ENCODE results near the gene ZC3H15. TPM values are rescaled to one million over a fixed set of nuclear protein-coding genes. Genes with fewer than 3 reads are reported as not detected.
"Not testable (repeated sequence)": the region's sequence is repeated elsewhere in the genome, so short reads cannot be mapped to it uniquely, and the experiment has no call there.

Gene ZC3H15
- total RNA-seq, 1 experiment from 2014 or later: 64.6 TPM

DNA sequence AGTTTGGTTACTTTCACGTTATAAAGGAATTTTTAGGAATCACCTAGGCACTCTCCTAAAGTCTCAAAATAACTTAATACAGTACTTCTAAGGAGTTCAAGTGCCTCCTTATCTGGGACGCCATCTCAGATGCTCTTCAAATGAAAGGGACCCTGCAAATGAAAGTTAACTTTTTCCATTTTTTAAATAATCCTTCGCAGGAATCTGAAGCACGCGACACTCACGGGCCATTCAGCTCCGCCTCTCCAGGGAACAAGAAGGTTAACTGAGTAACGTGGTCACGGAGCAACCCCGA is 537 bp upstream of the ZC3H15 start:
- DNase-seq (ENCODE audit: low read depth): no peak
- in situ Hi-C loops (cut with HindIII; ENCODE audit: low pct_unique_long_range_greater_than_20kb, low sequenced_read_pairs): no loop called here

DNA sequence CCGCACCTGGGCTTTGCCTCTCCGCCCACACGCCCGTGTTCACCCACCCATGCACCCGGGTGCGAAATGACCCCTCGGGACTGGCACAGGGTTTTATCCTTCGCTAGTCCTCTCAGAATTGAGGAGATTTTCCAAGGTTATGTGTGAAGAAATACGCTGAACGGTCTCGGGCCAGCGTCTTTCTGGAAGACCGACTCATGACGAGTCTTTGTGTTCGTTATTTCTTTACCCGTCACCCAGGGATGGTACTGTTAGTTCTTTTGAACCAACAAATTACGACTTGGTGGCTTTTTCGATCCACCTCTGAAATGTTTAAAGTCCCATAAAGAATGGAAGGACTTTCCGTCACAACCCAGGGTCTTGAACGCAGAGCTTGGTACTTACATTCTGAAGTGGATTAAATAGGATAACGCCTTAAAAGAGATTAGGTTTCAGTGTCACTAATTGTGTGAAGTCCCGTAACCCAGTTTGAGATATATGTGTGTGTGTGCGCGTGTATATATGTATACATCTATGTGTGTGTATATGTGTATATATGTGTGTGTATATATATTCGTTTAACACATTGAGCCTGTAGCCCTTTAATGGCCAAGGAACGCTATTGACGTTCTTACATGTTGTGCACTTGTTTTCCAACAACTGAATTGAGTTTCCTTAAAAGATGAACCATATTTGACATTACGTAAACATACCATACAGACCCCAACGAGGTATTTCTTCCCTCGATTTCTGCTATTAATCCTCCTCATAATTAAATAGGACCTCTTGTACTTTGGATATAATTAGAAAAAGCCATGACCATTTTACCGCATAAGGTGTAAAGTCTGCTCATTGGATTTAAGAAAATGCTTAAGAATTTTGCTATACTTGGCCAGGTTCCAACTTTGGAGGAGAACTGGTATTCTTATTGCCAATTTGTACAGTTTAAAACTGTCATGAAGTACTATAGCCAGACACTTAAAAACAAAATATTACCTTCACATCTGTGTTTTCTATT is 889 bp downstream of the ZC3H15 start:
- in situ Hi-C loops (cut with HindIII; ENCODE audit: low pct_unique_long_range_greater_than_20kb, low sequenced_read_pairs): no loop called here
- peak; percentile 15 for DNase-seq (ENCODE audit: low read depth)

DNA sequence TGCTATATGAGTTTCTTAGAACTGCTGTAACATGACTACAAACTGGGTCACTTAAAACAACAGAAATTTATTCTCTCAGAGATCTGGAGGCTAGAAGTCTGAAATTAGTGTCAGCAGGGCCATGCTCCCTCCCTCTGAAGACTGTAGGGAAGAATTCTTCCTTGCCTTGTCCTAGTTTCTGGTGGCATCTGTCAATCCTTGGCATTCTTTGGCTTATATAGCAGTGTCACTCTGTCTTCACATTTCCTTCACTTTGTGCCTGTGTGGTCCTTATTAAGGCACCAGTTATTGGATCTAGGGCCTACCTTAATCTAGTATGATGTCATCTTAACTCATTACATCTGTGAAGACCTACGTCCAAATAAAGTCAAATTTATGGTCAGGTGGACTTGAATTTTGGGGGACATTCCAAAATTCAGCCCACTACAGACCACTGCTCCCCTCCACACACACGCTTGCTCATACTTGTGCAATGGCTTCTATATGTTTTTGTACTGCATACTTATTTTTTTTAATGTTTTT is 7.6 kb downstream of the ZC3H15 start:
- DNase-seq (ENCODE audit: low read depth): no peak
- in situ Hi-C loops (cut with HindIII; ENCODE audit: low pct_unique_long_range_greater_than_20kb, low sequenced_read_pairs): no loop called here

DNA sequence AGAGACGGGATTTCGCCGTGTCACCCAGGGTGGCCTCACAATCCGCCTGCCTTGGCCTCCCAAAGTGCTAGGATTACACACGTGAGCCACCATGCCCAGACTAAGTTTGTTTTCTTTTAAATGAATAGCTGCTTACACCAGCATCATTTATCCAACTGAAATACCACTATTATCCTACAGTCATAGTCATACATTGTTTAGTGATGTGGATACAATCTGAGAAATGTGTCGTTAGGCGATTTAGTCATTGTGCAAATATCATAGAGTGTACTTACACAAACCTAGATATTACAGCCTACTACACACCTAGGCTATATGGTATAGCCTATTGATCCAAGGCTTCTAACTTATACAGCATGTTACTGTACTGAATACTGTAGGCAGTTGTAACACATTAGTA is 10.3 kb downstream of the ZC3H15 start:
- in situ Hi-C loops (cut with HindIII; ENCODE audit: low pct_unique_long_range_greater_than_20kb, low sequenced_read_pairs): no loop called here
- no peak for DNase-seq (ENCODE audit: low read depth)

DNA sequence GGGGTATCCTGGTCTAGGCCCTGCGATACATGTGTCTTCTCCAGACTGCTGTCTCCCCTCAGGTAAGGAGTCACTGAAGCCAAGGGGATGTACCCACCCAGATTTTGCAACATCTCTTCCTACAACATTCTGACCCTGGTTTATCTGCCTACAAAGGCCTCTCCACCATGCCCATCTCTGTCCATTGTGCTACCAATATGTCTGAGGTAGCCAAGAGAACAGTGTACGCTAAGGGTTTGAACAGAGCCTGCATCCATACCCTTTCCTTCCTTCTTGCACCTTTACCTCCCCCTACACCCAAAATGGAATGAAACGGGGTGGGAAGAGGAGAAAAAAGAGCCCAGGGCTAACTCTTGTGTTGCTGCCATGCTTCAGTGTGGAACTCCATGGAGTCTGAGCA is 11.9 kb downstream of the ZC3H15 start:
- in situ Hi-C loops (cut with HindIII; ENCODE audit: low pct_unique_long_range_greater_than_20kb, low sequenced_read_pairs): no loop called here
- no peak for DNase-seq (ENCODE audit: low read depth)

DNA sequence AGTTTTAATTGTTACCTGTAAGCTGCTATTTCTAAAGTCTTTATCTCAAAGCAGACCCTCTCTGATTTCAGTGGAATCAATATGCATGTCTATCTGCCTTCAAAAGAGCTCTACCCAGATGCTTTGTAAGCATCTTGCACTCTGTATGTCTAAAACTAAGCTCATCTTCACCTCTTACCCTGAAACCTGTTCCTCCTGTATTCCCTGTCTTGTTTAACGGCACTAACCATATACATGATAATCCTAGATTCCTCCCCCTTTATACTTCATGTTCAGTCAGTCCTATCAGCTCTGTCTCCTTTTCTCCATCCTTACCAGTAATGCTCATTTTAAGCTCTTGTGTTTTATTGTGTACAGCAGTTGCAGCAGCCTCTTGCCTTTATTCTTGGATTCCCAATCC is 12.8 kb downstream of the ZC3H15 start:
- in situ Hi-C loops (cut with HindIII; ENCODE audit: low pct_unique_long_range_greater_than_20kb, low sequenced_read_pairs): no loop called here
- DNase-seq (ENCODE audit: low read depth): no peak

DNA sequence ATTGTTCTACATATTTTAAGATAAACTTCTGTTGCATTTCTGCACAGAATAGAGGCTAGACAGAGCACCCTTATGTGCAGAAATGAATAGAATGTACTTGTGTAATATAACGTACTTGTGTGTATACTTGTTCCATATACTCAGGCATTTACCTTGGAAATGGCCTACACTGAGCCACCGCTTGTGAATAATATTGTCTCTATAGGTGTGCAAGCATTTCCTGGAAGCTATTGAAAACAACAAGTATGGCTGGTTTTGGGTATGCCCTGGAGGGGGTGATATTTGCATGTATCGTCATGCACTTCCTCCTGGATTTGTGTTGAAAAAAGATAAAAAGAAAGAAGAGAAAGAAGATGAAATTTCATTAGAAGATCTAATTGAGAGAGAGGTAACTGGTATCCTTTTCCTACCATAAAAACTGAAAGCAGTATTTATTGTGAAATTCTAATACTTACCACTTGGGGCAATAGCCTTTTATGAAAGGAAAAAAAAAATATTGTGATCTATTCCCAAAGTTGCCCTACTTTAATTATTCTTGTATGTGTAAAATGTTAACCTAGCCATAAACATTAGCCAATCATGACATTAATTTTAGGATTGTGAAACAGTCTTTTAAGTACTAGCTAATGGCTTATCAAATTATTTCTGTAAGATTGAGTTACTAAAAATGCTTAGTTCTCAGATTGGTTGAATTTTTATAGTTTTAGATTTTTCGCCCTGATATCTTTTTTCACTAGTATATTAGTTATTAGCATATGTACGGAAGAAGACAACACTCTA is 18.0 kb downstream of the ZC3H15 start:
- peak; percentile 63 for DNase-seq (ENCODE audit: low read depth)

DNA sequence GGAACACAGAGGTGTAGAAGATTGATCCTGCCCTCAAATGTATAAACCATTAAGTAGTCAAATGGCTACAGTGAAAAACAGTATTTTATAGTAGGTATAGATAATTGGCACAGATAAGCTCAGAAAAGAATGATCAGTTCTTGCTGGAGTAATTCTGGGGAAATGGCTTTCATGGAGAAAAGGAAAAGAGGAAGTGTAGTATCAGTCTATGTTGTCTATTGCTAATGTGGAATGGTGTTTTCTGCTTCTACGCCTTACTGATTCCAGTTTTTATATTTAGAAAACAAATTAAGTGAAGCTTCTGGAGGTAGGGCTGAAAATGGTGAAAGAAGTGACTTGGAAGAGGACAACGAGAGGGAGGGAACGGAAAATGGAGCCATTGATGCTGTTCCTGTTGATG is 22.2 kb downstream of the ZC3H15 start:
- in situ Hi-C loops (cut with HindIII; ENCODE audit: low pct_unique_long_range_greater_than_20kb, low sequenced_read_pairs): no loop called here
- DNase-seq (ENCODE audit: low read depth): no peak

More for the DNA sequence above, 18.0 kb downstream of the ZC3H15 start:
- in situ Hi-C loops (cut with HindIII; ENCODE audit: low pct_unique_long_range_greater_than_20kb, low sequenced_read_pairs): no loop called here

DNA sequence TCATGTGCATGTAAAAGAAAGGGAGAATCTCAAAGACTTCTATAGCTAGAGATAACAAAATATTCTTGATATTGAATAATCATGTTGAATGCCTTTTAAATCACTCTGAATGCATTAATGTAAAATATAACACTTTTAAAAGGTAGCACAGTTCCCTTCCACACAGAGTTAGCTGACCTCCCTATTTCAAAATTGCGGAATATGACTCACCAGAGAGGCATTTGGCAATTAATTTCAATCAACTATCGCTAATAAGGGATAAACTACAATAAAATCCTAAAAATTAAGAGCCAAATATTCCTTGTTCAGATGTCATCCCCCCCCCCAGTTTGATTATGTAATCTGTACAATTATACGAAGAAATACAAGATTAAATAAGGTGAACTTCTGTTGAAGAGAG is 29.3 kb downstream of the ZC3H15 start:
- no peak for DNase-seq (ENCODE audit: low read depth)
- in situ Hi-C loops (cut with HindIII; ENCODE audit: low pct_unique_long_range_greater_than_20kb, low sequenced_read_pairs): no loop called here

DNA sequence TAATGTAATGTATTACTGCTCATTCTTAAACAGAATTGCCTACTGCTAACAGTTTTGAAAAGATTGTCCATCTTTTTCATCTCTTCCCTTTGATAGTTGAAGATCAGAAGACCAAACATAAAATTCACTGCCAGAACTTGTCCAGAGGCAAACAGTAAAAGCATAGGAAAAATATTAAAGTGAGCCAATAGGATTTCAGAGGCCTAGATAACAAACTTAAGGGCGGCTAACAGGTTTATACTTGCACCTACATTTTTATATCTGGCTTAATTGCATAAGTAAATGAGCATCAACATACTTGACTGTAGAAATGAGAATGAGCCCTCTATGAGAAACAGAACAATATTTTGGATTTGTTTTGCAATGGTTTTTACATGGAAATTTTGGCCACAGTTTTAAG is 30.3 kb downstream of the ZC3H15 start:
- in situ Hi-C loops (cut with HindIII; ENCODE audit: low pct_unique_long_range_greater_than_20kb, low sequenced_read_pairs): no loop called here

DNA sequence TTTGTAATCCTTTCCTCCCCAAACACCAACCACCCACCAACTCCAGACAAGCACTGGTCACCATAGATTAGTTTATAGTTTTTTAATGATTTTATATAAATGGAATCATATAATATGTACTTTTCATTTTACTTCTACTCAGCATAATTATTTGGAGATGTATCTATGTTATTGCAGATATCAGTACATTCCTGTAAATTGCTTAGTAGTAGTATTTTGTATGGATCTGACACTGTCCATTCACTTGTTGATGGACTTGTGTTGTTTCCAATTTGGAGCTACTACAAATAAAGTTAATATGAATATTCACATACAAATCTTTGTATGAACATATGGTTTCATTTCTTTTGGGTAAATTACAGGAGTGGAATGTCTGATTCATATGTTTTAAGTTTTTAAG is 31.0 kb downstream of the ZC3H15 start:
- no peak for DNase-seq (ENCODE audit: low read depth)
- in situ Hi-C loops (cut with HindIII; ENCODE audit: low pct_unique_long_range_greater_than_20kb, low sequenced_read_pairs): no loop called here

More for the DNA sequence above, 30.3 kb downstream of the ZC3H15 start:
- DNase-seq (ENCODE audit: low read depth): no peak

DNA sequence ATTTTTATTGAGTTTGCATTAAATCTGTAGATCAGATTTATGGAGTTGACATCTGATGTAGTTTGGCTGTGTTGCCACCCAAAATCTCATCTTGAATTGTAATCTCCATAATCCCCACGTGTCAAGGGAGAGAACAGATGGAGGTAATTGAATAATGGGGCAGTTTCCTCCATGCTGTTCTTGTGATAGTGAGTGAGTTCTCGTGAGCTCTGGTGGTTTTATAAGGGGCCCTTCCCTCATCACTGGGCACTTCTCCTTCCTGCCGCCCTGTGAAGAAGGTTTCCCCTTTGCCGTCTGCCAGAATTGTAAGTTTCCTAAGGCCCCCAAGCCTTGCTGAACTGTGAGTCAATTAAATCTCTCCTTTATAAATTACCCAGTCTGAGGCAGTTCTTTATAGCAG is 32.2 kb downstream of the ZC3H15 start:
- in situ Hi-C loops (cut with HindIII; ENCODE audit: low pct_unique_long_range_greater_than_20kb, low sequenced_read_pairs): no loop called here
- DNase-seq (ENCODE audit: low read depth): no peak

DNA sequence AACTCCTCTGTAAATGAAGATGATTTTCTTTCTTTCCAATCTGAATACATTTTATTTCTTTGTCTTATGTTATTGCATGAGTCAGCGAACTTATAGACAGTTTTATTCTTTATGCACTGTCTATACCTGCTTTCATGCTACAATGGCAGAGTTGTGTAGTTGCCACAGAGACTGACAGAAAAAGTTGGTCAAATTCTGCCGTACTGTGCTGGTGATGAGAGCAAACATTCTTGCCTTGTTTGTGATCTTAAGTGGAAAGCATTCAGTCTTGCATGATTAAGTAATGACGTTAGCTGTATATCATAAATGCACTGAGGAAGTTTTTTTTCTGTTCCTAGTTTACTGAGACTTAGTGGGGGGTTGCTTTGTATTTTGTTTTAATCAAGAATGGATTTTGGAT is 32.9 kb downstream of the ZC3H15 start:
- DNase-seq (ENCODE audit: low read depth): peak; percentile 74
- in situ Hi-C loops (cut with HindIII; ENCODE audit: low pct_unique_long_range_greater_than_20kb, low sequenced_read_pairs): no loop called here

DNA sequence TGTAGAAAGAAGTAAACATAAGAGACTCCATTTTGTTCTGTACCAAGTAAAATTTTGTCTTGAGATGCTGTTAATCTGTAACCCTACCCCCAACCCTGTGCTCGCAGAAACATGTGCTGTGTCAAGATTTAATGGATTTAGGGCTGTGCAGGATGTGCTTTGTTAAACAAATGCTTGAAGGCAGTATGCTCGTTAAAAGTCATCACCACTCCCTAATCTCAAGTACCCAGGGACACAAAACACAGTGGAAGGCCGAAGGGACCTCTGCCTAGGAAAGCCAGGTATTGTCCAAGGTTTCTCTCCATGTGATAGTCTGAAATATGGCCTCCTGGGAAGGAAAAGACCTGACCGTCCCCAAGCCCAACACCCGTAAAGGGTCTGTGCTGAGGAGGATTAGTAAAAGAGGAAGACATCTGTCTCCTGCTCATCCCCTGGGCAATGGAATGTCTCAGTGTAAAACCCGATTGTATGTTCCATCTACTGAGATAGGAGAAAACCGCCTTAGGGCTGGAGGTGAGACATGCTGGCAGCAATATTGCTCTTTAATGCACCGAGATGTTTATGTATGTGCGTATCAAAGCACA is 35.6 kb downstream of the ZC3H15 start:
- DNase-seq (ENCODE audit: low read depth); in situ Hi-C loops (cut with HindIII; ENCODE audit: low pct_unique_long_range_greater_than_20kb, low sequenced_read_pairs): not testable (repeated sequence)

DNA sequence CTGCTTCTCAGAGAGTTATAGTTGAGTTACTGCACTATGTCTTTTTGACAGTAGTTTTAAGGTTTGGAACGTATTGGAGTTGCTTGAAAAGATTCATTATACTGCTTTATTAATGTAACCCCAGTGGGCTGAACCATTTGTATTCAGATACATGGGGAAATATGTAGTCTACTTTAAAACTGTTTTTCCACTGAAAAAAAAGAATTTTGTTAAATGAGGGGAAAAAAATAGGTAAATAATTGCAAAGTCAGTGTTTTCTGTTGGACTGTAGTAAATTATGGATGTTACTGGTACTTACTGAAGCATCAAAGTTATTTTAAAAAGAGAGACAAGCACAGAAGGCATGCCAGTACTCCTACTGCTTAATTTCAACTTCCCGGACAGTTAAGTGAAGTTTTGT is 36.4 kb downstream of the ZC3H15 start:
- DNase-seq (ENCODE audit: low read depth): no peak
- in situ Hi-C loops (cut with HindIII; ENCODE audit: low pct_unique_long_range_greater_than_20kb, low sequenced_read_pairs): no loop called here

DNA sequence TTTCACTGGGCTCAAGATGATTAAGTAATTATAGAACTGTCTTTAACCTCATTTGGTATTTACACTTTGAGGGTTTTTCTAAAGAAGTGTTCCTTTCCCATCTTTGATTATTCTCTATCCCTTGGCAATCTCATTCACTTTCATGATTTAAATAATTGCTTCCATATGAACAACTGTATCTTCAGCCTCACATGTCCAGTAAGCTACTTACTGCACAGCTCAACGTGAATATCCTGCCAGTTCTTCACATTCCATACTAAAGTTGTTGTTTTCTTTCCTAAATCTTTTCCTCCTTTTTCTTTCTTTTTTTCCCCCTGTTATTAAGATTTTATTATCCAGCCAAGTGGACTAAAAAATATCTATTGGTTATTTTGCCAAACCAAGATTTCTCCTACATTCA is 37.7 kb downstream of the ZC3H15 start:
- DNase-seq (ENCODE audit: low read depth): no peak
- in situ Hi-C loops (cut with HindIII; ENCODE audit: low pct_unique_long_range_greater_than_20kb, low sequenced_read_pairs): no loop called here

DNA sequence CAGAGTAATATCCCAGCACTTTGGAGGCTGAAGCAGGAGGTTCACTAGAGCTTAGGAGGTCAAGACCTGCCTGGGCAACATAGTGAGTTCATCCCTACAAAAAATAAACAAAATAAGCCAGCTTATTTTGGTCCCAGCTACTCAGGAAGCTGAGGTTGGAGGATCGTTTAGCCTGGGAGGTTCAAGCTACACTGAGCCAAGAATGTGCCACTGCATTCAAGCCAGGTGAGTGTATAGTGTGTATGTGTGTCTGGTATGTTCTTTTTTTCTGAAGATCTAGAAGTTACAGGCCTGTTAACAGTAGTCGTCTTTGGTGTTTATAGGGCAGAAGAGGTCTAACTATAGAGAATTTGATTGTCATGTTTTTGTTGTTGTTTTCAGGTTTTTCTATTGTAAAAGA is 40.2 kb downstream of the ZC3H15 start:
- no peak for DNase-seq (ENCODE audit: low read depth)
- in situ Hi-C loops (cut with HindIII; ENCODE audit: low pct_unique_long_range_greater_than_20kb, low sequenced_read_pairs): no loop called here

DNA sequence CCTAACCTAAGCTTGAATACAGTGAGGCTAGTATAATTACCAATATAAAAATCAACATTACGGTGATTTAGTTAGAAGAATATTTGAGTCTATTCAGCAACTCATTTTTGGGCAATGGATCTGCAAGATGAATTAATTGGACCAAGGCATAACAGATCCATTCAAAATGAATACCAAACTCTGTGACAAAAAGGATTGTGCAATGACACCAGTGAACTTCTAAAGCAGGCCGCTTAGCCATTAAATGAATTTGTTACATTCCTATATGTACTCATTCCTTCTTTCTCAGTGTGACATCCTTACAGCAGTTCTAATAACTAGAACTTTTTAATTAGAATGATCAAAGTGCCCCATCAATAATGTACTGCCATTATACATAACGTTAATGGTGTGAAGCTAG is 44.3 kb downstream of the ZC3H15 start:
- DNase-seq (ENCODE audit: low read depth): no peak
- in situ Hi-C loops (cut with HindIII; ENCODE audit: low pct_unique_long_range_greater_than_20kb, low sequenced_read_pairs): no loop called here

DNA sequence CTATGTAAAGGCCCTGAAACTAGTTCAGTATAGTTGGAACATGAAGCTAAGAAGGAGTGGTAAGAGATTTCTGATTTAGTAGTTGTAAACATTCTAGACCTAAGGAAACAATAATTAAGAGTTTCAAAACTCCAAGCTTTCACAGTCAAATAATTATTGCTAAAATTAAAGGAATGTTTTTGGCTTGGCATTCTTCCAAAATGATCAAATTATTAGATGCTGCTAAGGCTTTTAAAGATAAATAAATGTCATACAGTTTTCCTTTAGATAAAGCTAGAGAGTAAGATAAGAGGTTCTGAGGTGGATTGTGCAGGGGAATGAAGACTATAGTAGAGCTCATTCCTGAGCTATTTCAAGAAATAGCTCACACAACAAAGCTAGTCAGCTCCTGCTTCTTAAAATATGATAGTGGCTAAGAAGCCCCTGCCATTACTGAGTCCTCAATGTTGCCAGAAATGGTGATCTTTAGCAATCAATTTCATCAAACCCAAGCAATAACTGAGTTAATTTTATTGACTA is 45.3 kb downstream of the ZC3H15 start:
- in situ Hi-C loops (cut with HindIII; ENCODE audit: low pct_unique_long_range_greater_than_20kb, low sequenced_read_pairs): no loop called here
- DNase-seq (ENCODE audit: low read depth): no peak

Measured in Caki2 (cell line).